ENCODE measurements around the gene PHTF2.

PHTF2 gene

DNA sequence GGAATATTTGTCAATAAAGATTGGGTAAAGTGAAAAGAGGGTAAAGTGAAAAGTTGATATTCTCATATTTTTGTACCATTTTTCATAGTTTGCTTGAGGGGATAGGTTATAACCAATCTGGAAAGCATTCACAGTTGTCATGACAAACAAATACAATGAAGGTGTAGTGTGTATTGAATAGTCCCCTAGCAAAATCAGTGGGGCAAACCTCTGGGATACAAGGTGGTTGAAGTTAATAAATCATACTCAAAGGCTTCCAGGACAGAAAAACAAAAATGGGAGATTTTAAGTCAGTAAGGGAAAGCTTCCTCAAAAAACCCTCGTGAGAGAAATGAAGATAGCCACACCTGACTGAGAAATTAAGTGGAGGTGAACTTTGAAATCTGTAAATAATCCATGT, 39.4 kb downstream of the PHTF2 start:
- Histone ChIP-seq H3K9ac (ENCODE audit: low read depth in 1 of 2, low read length in 2 of 2) (no peak overlapping the region), H3K4me3 (ENCODE audit: low read length in 2 of 2) (no peak overlapping the region), H3K36me3 (ENCODE audit: control insufficient read depth in 2 of 2, insufficient read depth in 2 of 2, low read length in 2 of 2) (no peaks in the 10 kb centered on the region), H3K27ac (ENCODE audit: low read depth in 2 of 2, low read length in 2 of 2) (no peak overlapping the region), H3K27me3 (ENCODE audit: control insufficient read depth in 2 of 2, insufficient read depth in 2 of 2, low read length in 2 of 2) (no peaks in the 10 kb centered on the region), H3K4me1 (ENCODE audit: control insufficient read depth in 2 of 2, insufficient read depth in 2 of 2, low read length in 2 of 2) (peaks cover 0 to 3% of the 10 kb centered on the region in 2 donors), H3K9me3 (ENCODE audit: control insufficient read depth in 2 of 2, low read length in 2 of 2) (no peaks in the 10 kb centered on the region)

DNA sequence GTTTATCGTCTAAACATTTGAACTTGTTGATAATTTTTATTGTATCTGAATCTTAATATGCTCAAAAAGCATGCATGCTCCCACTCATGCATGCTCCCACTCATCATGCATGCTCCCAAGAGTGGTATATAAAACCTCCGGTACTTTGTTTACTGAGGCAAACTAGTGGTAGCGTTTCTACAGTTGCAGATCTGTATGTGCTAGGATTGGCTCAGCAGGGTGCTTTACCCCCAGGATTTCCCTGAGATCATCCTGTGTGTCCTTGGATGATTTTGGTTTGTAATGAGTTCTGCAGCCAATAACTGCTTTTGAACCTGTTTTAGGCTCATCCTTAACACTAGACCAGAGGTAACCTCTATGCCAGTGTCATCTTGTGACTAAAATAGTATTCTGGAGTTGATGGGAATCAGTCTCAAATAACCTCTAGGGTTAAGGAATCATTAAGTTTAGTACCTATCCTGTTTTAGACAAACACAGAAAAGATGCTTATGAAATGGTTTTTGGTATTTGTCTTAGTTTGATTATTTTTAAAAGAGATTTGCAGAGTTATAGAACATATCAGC, 40.4 kb downstream of the PHTF2 start:
- Histone ChIP-seq H3K4me1 (ENCODE audit: control insufficient read depth in 2 of 2, insufficient read depth in 2 of 2, low read length in 2 of 2) (peaks cover 0 to 3% of the 10 kb centered on the region in 2 donors), H3K27ac (ENCODE audit: low read depth in 2 of 2, low read length in 2 of 2) (no peak overlapping the region), H3K4me3 (ENCODE audit: low read length in 2 of 2) (no peak overlapping the region), H3K9ac (ENCODE audit: low read depth in 1 of 2, low read length in 2 of 2) (no peak overlapping the region), H3K36me3 (ENCODE audit: control insufficient read depth in 2 of 2, insufficient read depth in 2 of 2, low read length in 2 of 2) (no peaks in the 10 kb centered on the region), H3K9me3 (ENCODE audit: control insufficient read depth in 2 of 2, low read length in 2 of 2) (no peaks in the 10 kb centered on the region), H3K27me3 (ENCODE audit: control insufficient read depth in 2 of 2, insufficient read depth in 2 of 2, low read length in 2 of 2) (no peaks in the 10 kb centered on the region)

- H3K9me3 ChIP-seq (ENCODE audit: control insufficient read depth in 2 of 2, low read length in 2 of 2): no peaks in the 10 kb centered on the region
- no peak overlapping the region for H3K4me3 ChIP-seq (ENCODE audit: low read length in 2 of 2)
- no peaks in the 10 kb centered on the region for H3K27me3 ChIP-seq (ENCODE audit: control insufficient read depth in 2 of 2, insufficient read depth in 2 of 2, low read length in 2 of 2)
- no peak overlapping the region for H3K9ac ChIP-seq (ENCODE audit: low read depth in 1 of 2, low read length in 2 of 2)
- no peaks in the 10 kb centered on the region for H3K36me3 ChIP-seq (ENCODE audit: control insufficient read depth in 2 of 2, insufficient read depth in 2 of 2, low read length in 2 of 2)
- no peaks in the 10 kb centered on the region for H3K4me1 ChIP-seq (ENCODE audit: control insufficient read depth in 2 of 2, insufficient read depth in 2 of 2, low read length in 2 of 2)
- no peak overlapping the region for H3K27ac ChIP-seq (ENCODE audit: low read depth in 2 of 2, low read length in 2 of 2)
Measured at GRCh38 chr7:77839919-77840318, 41.3 kb downstream of the PHTF2 start.

DNA sequence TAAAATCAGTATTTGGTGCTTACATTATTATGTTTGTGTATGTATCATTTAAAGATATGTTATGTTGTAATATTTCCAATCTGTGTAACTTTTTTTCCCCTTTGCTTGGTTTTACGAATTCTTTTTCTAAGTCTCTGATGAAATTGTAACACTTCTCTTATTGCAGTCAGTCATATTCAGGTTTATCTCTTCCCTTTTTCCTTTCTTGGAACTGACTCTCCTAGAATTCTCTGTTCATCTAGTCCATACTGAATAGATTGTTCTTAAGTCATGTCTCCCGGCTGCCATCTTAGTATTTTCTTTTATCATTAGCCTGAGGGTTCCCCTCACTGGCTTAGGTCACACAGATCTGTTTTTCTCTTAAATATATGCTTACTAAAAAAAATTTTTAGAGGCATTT, 44.6 kb downstream of the PHTF2 start:
- Histone ChIP-seq H3K27me3 (ENCODE audit: control insufficient read depth in 2 of 2, insufficient read depth in 2 of 2, low read length in 2 of 2) (no peaks in the 10 kb centered on the region), H3K4me1 (ENCODE audit: control insufficient read depth in 2 of 2, insufficient read depth in 2 of 2, low read length in 2 of 2) (no peaks in the 10 kb centered on the region), H3K4me3 (ENCODE audit: low read length in 2 of 2) (no peak overlapping the region), H3K27ac (ENCODE audit: low read depth in 2 of 2, low read length in 2 of 2) (no peak overlapping the region), H3K9me3 (ENCODE audit: control insufficient read depth in 2 of 2, low read length in 2 of 2) (no peaks in the 10 kb centered on the region), H3K36me3 (ENCODE audit: control insufficient read depth in 2 of 2, insufficient read depth in 2 of 2, low read length in 2 of 2) (no peaks in the 10 kb centered on the region), H3K9ac (ENCODE audit: low read depth in 1 of 2, low read length in 2 of 2) (no peak overlapping the region)

- H3K27ac ChIP-seq (ENCODE audit: low read depth in 2 of 2, low read length in 2 of 2): no peak overlapping the region
- H3K27me3 ChIP-seq (ENCODE audit: control insufficient read depth in 2 of 2, insufficient read depth in 2 of 2, low read length in 2 of 2): no peaks in the 10 kb centered on the region
- no peak overlapping the region for H3K9ac ChIP-seq (ENCODE audit: low read depth in 1 of 2, low read length in 2 of 2)
- no peak overlapping the region for H3K4me3 ChIP-seq (ENCODE audit: low read length in 2 of 2)
- H3K9me3 ChIP-seq (ENCODE audit: control insufficient read depth in 2 of 2, low read length in 2 of 2): no peaks in the 10 kb centered on the region
- no peaks in the 10 kb centered on the region for H3K4me1 ChIP-seq (ENCODE audit: control insufficient read depth in 2 of 2, insufficient read depth in 2 of 2, low read length in 2 of 2)
- no peaks in the 10 kb centered on the region for H3K36me3 ChIP-seq (ENCODE audit: control insufficient read depth in 2 of 2, insufficient read depth in 2 of 2, low read length in 2 of 2)
Measured at GRCh38 chr7:77846317-77847092, 47.9 kb downstream of the PHTF2 start.

DNA sequence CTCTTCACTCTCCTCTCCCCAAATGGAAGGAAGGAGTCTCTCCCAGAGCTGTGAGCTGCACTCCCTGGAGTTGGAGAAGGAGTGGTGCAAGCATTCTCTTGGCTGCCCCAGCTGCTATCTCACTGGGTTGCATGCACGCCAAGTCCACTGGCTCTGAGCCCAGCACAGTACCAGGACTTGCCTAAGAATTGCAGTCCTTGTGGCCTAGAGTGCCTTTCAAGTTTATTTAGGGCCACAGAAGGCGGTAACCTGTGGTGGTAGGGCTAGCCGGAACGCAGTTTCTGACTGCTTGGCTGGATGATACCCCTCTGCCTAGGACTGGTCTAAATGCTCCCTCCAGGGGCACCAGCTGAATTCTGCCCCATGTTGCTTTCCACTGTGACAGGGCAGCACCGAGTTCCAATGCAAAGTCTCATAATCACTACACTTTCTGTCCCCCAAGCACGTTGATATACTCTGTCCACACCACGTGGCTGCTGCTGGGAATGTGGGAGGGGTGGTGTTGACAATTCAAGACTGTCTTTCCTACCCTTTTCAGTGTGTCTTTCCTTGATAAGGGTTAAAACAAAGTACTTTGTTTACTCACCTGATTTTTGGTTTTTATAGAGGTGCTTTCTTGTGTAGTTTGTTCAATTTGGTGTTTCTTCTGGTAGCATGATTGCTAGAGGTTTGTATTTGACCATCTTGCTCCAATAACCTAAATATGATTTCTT, 57.0 kb downstream of the PHTF2 start:
- Histone ChIP-seq H3K9me3 (ENCODE audit: control insufficient read depth in 2 of 2, low read length in 2 of 2) (no peaks in the 10 kb centered on the region), H3K4me1 (ENCODE audit: control insufficient read depth in 2 of 2, insufficient read depth in 2 of 2, low read length in 2 of 2) (no peaks in the 10 kb centered on the region), H3K27me3 (ENCODE audit: control insufficient read depth in 2 of 2, insufficient read depth in 2 of 2, low read length in 2 of 2) (no peaks in the 10 kb centered on the region), H3K36me3 (ENCODE audit: control insufficient read depth in 2 of 2, insufficient read depth in 2 of 2, low read length in 2 of 2) (peaks cover 0 to 8% of the 10 kb centered on the region in 2 donors), H3K9ac (ENCODE audit: low read depth in 1 of 2, low read length in 2 of 2) (no peak overlapping the region), H3K4me3 (ENCODE audit: low read length in 2 of 2) (no peak overlapping the region), H3K27ac (ENCODE audit: low read depth in 2 of 2, low read length in 2 of 2) (no peak overlapping the region)

GRCh38 chr7:77858278-77858677, 59.7 kb downstream of the PHTF2 start:
- Histone ChIP-seq H3K27ac (ENCODE audit: low read depth in 2 of 2, low read length in 2 of 2) (no peak overlapping the region), H3K9me3 (ENCODE audit: control insufficient read depth in 2 of 2, low read length in 2 of 2) (no peaks in the 10 kb centered on the region), H3K4me1 (ENCODE audit: control insufficient read depth in 2 of 2, insufficient read depth in 2 of 2, low read length in 2 of 2) (no peaks in the 10 kb centered on the region), H3K36me3 (ENCODE audit: control insufficient read depth in 2 of 2, insufficient read depth in 2 of 2, low read length in 2 of 2) (peaks cover 0 to 8% of the 10 kb centered on the region in 2 donors), H3K4me3 (ENCODE audit: low read length in 2 of 2) (no peak overlapping the region), H3K9ac (ENCODE audit: low read depth in 1 of 2, low read length in 2 of 2) (no peak overlapping the region), H3K27me3 (ENCODE audit: control insufficient read depth in 2 of 2, insufficient read depth in 2 of 2, low read length in 2 of 2) (no peaks in the 10 kb centered on the region)

DNA sequence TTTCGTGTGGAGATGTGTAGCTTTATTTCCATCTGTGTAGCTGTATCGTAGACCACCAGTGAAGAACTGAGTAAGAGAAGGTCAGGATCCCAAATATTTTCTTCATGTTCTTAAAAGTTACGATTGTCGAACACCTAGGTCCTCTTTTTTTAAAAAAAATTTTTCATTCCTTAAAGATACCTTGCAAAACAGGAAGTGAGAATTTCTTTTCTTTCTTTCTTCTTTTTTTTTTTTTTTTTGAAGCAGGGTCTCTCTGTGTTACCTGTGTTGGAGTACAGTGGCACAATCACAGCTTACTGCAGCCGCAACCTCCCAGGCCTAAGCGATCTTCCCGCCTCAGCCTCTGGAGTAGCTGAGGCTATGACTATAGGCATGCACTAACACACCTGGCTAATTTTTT, 60.8 kb downstream of the PHTF2 start:
- peaks cover 0 to 8% of the 10 kb centered on the region in 2 donors for H3K36me3 ChIP-seq (ENCODE audit: control insufficient read depth in 2 of 2, insufficient read depth in 2 of 2, low read length in 2 of 2)
- H3K27ac ChIP-seq (ENCODE audit: low read depth in 2 of 2, low read length in 2 of 2): no peak overlapping the region
- H3K9ac ChIP-seq (ENCODE audit: low read depth in 1 of 2, low read length in 2 of 2): no peak overlapping the region
- no peak overlapping the region for H3K4me3 ChIP-seq (ENCODE audit: low read length in 2 of 2)
- H3K4me1 ChIP-seq (ENCODE audit: control insufficient read depth in 2 of 2, insufficient read depth in 2 of 2, low read length in 2 of 2): no peaks in the 10 kb centered on the region
- H3K9me3 ChIP-seq (ENCODE audit: control insufficient read depth in 2 of 2, low read length in 2 of 2): no peaks in the 10 kb centered on the region
- no peaks in the 10 kb centered on the region for H3K27me3 ChIP-seq (ENCODE audit: control insufficient read depth in 2 of 2, insufficient read depth in 2 of 2, low read length in 2 of 2)

- peaks cover 0 to 3% of the 10 kb centered on the region in 2 donors for H3K4me1 ChIP-seq (ENCODE audit: control insufficient read depth in 2 of 2, insufficient read depth in 2 of 2, low read length in 2 of 2)
- no peak overlapping the region for H3K27ac ChIP-seq (ENCODE audit: low read depth in 2 of 2, low read length in 2 of 2)
- no peaks in the 10 kb centered on the region for H3K9me3 ChIP-seq (ENCODE audit: control insufficient read depth in 2 of 2, low read length in 2 of 2)
- no peaks in the 10 kb centered on the region for H3K27me3 ChIP-seq (ENCODE audit: control insufficient read depth in 2 of 2, insufficient read depth in 2 of 2, low read length in 2 of 2)
- H3K36me3 ChIP-seq (ENCODE audit: control insufficient read depth in 2 of 2, insufficient read depth in 2 of 2, low read length in 2 of 2): no peaks in the 10 kb centered on the region
- no peak overlapping the region for H3K9ac ChIP-seq (ENCODE audit: low read depth in 1 of 2, low read length in 2 of 2)
- H3K4me3 ChIP-seq (ENCODE audit: low read length in 2 of 2): no peak overlapping the region
Measured at GRCh38 chr7:77862691-77863090, 64.1 kb downstream of the PHTF2 start.

DNA sequence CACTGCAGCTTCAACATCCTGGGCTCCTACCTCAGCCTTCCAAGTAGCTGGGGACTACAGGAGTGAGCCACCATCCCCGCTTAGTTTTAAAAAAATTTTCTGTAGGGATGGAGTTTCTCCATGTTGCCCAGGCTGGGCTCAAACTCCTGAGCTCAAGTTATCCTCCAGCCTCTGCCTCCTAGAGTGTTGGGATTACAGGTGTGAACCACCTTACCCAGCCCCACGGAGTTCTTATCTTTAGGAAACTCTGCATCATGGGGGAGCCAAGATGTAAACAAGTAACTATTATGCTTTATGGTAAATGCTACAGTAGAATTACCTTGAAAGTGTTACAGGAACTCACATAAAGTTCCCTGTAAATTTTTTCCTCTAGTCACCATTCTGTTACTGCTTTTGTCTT, 65.3 kb downstream of the PHTF2 start:
- Histone ChIP-seq H3K9me3 (ENCODE audit: control insufficient read depth in 2 of 2, low read length in 2 of 2) (no peaks in the 10 kb centered on the region), H3K4me3 (ENCODE audit: low read length in 2 of 2) (no peak overlapping the region), H3K27ac (ENCODE audit: low read depth in 2 of 2, low read length in 2 of 2) (no peak overlapping the region), H3K27me3 (ENCODE audit: control insufficient read depth in 2 of 2, insufficient read depth in 2 of 2, low read length in 2 of 2) (no peaks in the 10 kb centered on the region), H3K36me3 (ENCODE audit: control insufficient read depth in 2 of 2, insufficient read depth in 2 of 2, low read length in 2 of 2) (no peaks in the 10 kb centered on the region), H3K4me1 (ENCODE audit: control insufficient read depth in 2 of 2, insufficient read depth in 2 of 2, low read length in 2 of 2) (peaks cover 0 to 3% of the 10 kb centered on the region in 2 donors), H3K9ac (ENCODE audit: low read depth in 1 of 2, low read length in 2 of 2) (no peak overlapping the region)

Data from mucosa of rectum (tissue), 2 donors.